Fibroblast of lung (primary cell): Measurements from ENCODE around the gene CCZ1.
"Not testable (repeated sequence)": the region's sequence is repeated elsewhere in the genome, so short reads cannot be mapped to it uniquely, and the experiment has no call there.

ENCODE experiments used
- EZH2 ChIP-seq: IDR thresholded peaks from 2 replicates; pipeline ENCODE4 v1.5.1; 2012; ENCODE audit warnings: low read length, control low read depth, mild to moderate bottlenecking; ENCODE audit errors: missing control alignments
- TF ChIP-seq, protein P1 (sequence below), 2 donors: IDR thresholded peaks in 1 of 2; conservative IDR thresholded peaks in 1 of 2; 1 replicate in 1 of 2; 2 replicates in 1 of 2; pipeline ENCODE4 v1.5.1; 2011 to 2012; ENCODE audit warnings: low read length in 2 of 2, control low read depth in 1 of 2, inconsistent platforms in 1 of 2, low read depth in 1 of 2, mild to moderate bottlenecking in 1 of 2

- TF ChIP-seq EZH2 = not testable (repeated sequence)
- TF ChIP-seq, protein P1, sequence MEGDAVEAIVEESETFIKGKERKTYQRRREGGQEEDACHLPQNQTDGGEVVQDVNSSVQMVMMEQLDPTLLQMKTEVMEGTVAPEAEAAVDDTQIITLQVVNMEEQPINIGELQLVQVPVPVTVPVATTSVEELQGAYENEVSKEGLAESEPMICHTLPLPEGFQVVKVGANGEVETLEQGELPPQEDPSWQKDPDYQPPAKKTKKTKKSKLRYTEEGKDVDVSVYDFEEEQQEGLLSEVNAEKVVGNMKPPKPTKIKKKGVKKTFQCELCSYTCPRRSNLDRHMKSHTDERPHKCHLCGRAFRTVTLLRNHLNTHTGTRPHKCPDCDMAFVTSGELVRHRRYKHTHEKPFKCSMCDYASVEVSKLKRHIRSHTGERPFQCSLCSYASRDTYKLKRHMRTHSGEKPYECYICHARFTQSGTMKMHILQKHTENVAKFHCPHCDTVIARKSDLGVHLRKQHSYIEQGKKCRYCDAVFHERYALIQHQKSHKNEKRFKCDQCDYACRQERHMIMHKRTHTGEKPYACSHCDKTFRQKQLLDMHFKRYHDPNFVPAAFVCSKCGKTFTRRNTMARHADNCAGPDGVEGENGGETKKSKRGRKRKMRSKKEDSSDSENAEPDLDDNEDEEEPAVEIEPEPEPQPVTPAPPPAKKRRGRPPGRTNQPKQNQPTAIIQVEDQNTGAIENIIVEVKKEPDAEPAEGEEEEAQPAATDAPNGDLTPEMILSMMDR (conservative IDR thresholded peaks at IDR 0.05 in 1 of 2, IDR thresholded peaks at IDR 0.05 in 1 of 2; ENCODE audit: low read depth in 1 of 2, low read length in 2 of 2) = not testable (repeated sequence)
Measured at GRCh38 chr7:5865279-5865931, 33.1 kb upstream of the CCZ1 start.
